H9 (cell line): ENCODE results near the gene NECTIN1. TPM values are rescaled to one million over a fixed set of nuclear protein-coding genes. Genes with fewer than 3 reads are reported as not detected.

Source experiments
- DNase-seq: peaks from one replicate; pipeline ENCODE4 v3.0.0-alpha.2; 2017
- H2AFZ ChIP-seq: one replicate; pipeline ENCODE4 v1.6.1; 2013; ENCODE audit warnings: mild to moderate bottlenecking, low read length, control low read depth, moderate library complexity
- H2AK5ac ChIP-seq: 2 replicates; pipeline ENCODE4 v1.6.1; 2013; ENCODE audit warnings: low read length, control low read depth, mixed read lengths; ENCODE audit not compliant: insufficient read length
- H2BK120ac ChIP-seq: one replicate; pipeline ENCODE4 v1.6.1; 2013; ENCODE audit warnings: low read depth, mild to moderate bottlenecking, low read length, control low read depth, inconsistent platforms; ENCODE audit not compliant: poor library complexity, severe bottlenecking
- H2BK12ac ChIP-seq: 2 replicates; pipeline ENCODE4 v1.6.1; 2013; ENCODE audit warnings: low read length, control low read depth, mixed read lengths, low read depth; ENCODE audit not compliant: insufficient read length
- H2BK15ac ChIP-seq: 2 replicates; pipeline ENCODE4 v1.6.1; 2013; ENCODE audit warnings: low read depth, low read length, control low read depth
- H2BK20ac ChIP-seq: one replicate; pipeline ENCODE4 v1.6.1; 2013; ENCODE audit warnings: low read depth, mild to moderate bottlenecking, low read length, control low read depth, inconsistent platforms; ENCODE audit not compliant: poor library complexity, severe bottlenecking
- H2BK5ac ChIP-seq: 2 replicates; pipeline ENCODE4 v1.6.1; 2013; ENCODE audit warnings: low read length, control low read depth, mixed read lengths; ENCODE audit not compliant: insufficient read length
- H3K14ac ChIP-seq: 2 replicates; pipeline ENCODE4 v1.6.1; 2013; ENCODE audit warnings: low read length, control low read depth; ENCODE audit not compliant: insufficient read depth
- H3K18ac ChIP-seq: 2 replicates; pipeline ENCODE4 v1.6.1; 2013; ENCODE audit warnings: low read depth, mild to moderate bottlenecking, mixed read lengths, low read length, control low read depth; ENCODE audit not compliant: insufficient read length
- H3K23ac ChIP-seq: 2 replicates; pipeline ENCODE4 v1.6.1; 2013; ENCODE audit warnings: low read length, control low read depth, mixed read lengths, low read depth; ENCODE audit not compliant: insufficient read length
- H3K23me2 ChIP-seq: 2 replicates; pipeline ENCODE4 v1.6.1; 2013; ENCODE audit warnings: low read depth, mild to moderate bottlenecking, mixed read lengths, low read length, control low read depth; ENCODE audit not compliant: insufficient read length, poor library complexity, severe bottlenecking
- H3K27ac ChIP-seq: 2 replicates; pipeline ENCODE4 v1.5.1; 2013; ENCODE audit warnings: low read length, control low read depth, mixed read lengths, low read depth; ENCODE audit not compliant: insufficient read length
- H3K27me3 ChIP-seq: 2 replicates; pipeline ENCODE4 v1.6.1; 2013; ENCODE audit warnings: low read length, control low read depth, inconsistent platforms; ENCODE audit not compliant: insufficient read depth
- H3K4ac ChIP-seq: 2 replicates; pipeline ENCODE4 v1.6.1; 2013; ENCODE audit warnings: low read depth, mild to moderate bottlenecking, control low read depth, inconsistent platforms, low read length, moderate library complexity
- H3K4me1 ChIP-seq: 2 replicates; pipeline ENCODE4 v1.6.1; 2013; ENCODE audit warnings: low read length, control low read depth, inconsistent platforms; ENCODE audit not compliant: insufficient read depth
- H3K4me2 ChIP-seq: 2 replicates; pipeline ENCODE4 v1.6.1; 2013; ENCODE audit warnings: low read length, control low read depth, mixed read lengths; ENCODE audit not compliant: insufficient read length, insufficient read depth
- H3K56ac ChIP-seq: 2 replicates; pipeline ENCODE4 v1.6.1; 2013; ENCODE audit warnings: low read depth, mild to moderate bottlenecking, mixed read lengths, low read length, control low read depth; ENCODE audit not compliant: insufficient read length
- H3K79me1 ChIP-seq: 2 replicates; pipeline ENCODE4 v1.6.1; 2013; ENCODE audit warnings: low read depth, mild to moderate bottlenecking, moderate library complexity, low read length, control low read depth, inconsistent platforms; ENCODE audit not compliant: insufficient read depth, poor library complexity, severe bottlenecking
- H3K79me2 ChIP-seq: 2 replicates; pipeline ENCODE4 v1.6.1; 2013; ENCODE audit warnings: low read length, control low read depth, inconsistent platforms; ENCODE audit not compliant: insufficient read depth
- H3K9ac ChIP-seq: 2 replicates; pipeline ENCODE4 v1.6.1; 2013; ENCODE audit warnings: low read length, control low read depth, mixed read lengths; ENCODE audit not compliant: insufficient read length; ENCODE audit errors: extremely low read depth
- H3K9me3 ChIP-seq: one replicate; pipeline ENCODE4 v1.6.1; 2013; ENCODE audit warnings: low read depth, low read length, inconsistent platforms; ENCODE audit not compliant: control insufficient read depth
- H3T11ph ChIP-seq: one replicate; pipeline ENCODE4 v1.6.1; 2013; ENCODE audit warnings: mild to moderate bottlenecking, low read length, control low read depth, inconsistent platforms
- H4K20me1 ChIP-seq: one replicate; pipeline ENCODE4 v1.6.1; 2013; ENCODE audit not compliant: control insufficient read depth, insufficient read length, insufficient read depth
- H4K5ac ChIP-seq: 2 replicates; pipeline ENCODE4 v1.6.1; 2013; ENCODE audit warnings: low read depth, mild to moderate bottlenecking, mixed read lengths, low read length, control low read depth; ENCODE audit not compliant: insufficient read length
- H4K8ac ChIP-seq: replicated peaks from 2 replicates; pipeline ENCODE4 v1.6.1; 2013; ENCODE audit warnings: low read length, control low read depth, mixed read lengths, low read depth; ENCODE audit not compliant: insufficient read length
- H4K91ac ChIP-seq: 2 replicates; pipeline ENCODE4 v1.6.1; 2013; ENCODE audit warnings: low read depth, mild to moderate bottlenecking, moderate library complexity, mixed read lengths, low read length, control low read depth; ENCODE audit not compliant: insufficient read length
- H3K27ac Mint-ChIP-seq, 3 experiments: 2 replicates in 2 of 3; 3 replicates in 1 of 3; pipeline ENCODE4 v1.8.0; 2020 to 2021; ENCODE audit warnings: mixed read lengths in 3 of 3, mild to moderate bottlenecking in 1 of 3, moderate library complexity in 1 of 3
- H3K27me3 Mint-ChIP-seq: 2 replicates; pipeline ENCODE4 v1.8.0; 2021; ENCODE audit warnings: low read depth, mild to moderate bottlenecking, moderate library complexity, mixed read lengths
- H3K36me3 Mint-ChIP-seq, 3 experiments: 2 replicates in 2 of 3; 3 replicates in 1 of 3; pipeline ENCODE4 v1.8.0; 2020 to 2021; ENCODE audit warnings: low read depth in 3 of 3, mixed read lengths in 3 of 3; ENCODE audit not compliant: insufficient read depth in 1 of 3
- H3K4me1 Mint-ChIP-seq, 2 experiments: 2 replicates each; pipeline ENCODE4 v1.8.0; 2020; ENCODE audit warnings: mixed read lengths in 2 of 2
- H3K4me3 Mint-ChIP-seq, 2 experiments: 2 replicates in 1 of 2; 3 replicates in 1 of 2; pipeline ENCODE4 v1.8.0; 2020 to 2021; ENCODE audit warnings: mild to moderate bottlenecking in 2 of 2, mixed read lengths in 2 of 2, moderate library complexity in 1 of 2
- H3K9me3 Mint-ChIP-seq, 2 experiments: 2 replicates in 1 of 2; 3 replicates in 1 of 2; pipeline ENCODE4 v1.8.0; 2020; ENCODE audit warnings: mild to moderate bottlenecking in 2 of 2, mixed read lengths in 2 of 2, moderate library complexity in 1 of 2
- CTCF ChIP-seq: fragments of 200-600 bp; sonication (generic); conservative IDR thresholded peaks from 3 replicates; pipeline ENCODE4 v1.8.0; 2021; ENCODE audit warnings: antibody characterized with exemption, mild to moderate bottlenecking
- WGBS: extraction: QIAGEN DNeasy Blood & Tissue Kit; methylation state at CpG from one replicate; pipeline ENCODE4 v1.1.7; 2013; ENCODE audit warnings: missing lambda C conversion rate, low lambda C conversion rate, mixed read lengths; ENCODE audit not compliant: insufficient read length; ENCODE audit errors: extremely low coverage; 5-methylcytosine and 5-hydroxymethylcytosine counted together
- total RNA-seq: library from RNA; stranded (reverse); gene quantifications from 2 replicates; pipeline ENCODE4 v1.2.1, GENCODE V29; 2021

Gene NECTIN1
- total RNA-seq, 1 experiment from 2014 or later = 113 TPM

GRCh38 chr11:119706887-119707286 lies 22.1 kb downstream of the NECTIN1 start:
- no peak overlapping the region for H3K56ac ChIP-seq
- no peak overlapping the region for H3K23ac ChIP-seq
- H2BK120ac ChIP-seq = no peak overlapping the region
- no peak overlapping the region for H2BK12ac ChIP-seq
- H2BK15ac ChIP-seq = no peak overlapping the region
- peaks cover 2% of the 10 kb centered on the region; the same call in 1 of the 2 replicates for H3K4me1 ChIP-seq
- WGBS = no CpG with 5 or more reads among the region's 2 CpGs
- peak; percentile 50; the same call in 2 of the 3 replicates for TF ChIP-seq CTCF
- no peak overlapping the region for H3K18ac ChIP-seq
- H3K27ac ChIP-seq = no peak overlapping the region
- no peaks in the 10 kb centered on the region for H3K23me2 ChIP-seq
- H3K4me2 ChIP-seq = no peak overlapping the region
- Mint-ChIP-seq H3K4me1 (peaks cover 44 to 53% of the 10 kb centered on the region in 2 experiments), H3K4me3 (no peak overlapping the region), H3K36me3 (peaks cover 0 to 27% (median 16%) of the 10 kb centered on the region in 3 experiments; a peak in 6 of 7 replicates), H3K9me3 (no peaks in the 10 kb centered on the region; a peak in 1 of 5 replicates), H3K27ac (peak overlapping the region in 1 of 3 experiments; percentile 45; a peak in 1 of 7 replicates), H3K27me3 (no peaks in the 10 kb centered on the region; the same call in 1 of the 2 replicates)
- H2BK20ac ChIP-seq = no peak overlapping the region
- H2AFZ ChIP-seq = no peak overlapping the region
- DNase-seq = no peak
- no peak overlapping the region for H3K9ac ChIP-seq
- H4K20me1 ChIP-seq = peaks cover 3% of the 10 kb centered on the region
- no peaks in the 10 kb centered on the region for H3K27me3 ChIP-seq
- H3K79me2 ChIP-seq = peaks cover 14% of the 10 kb centered on the region; the same call in 1 of the 2 replicates
- no peaks in the 10 kb centered on the region for H3K9me3 ChIP-seq
- no peak overlapping the region for H3K14ac ChIP-seq
- H3K4ac ChIP-seq = no peak overlapping the region
- no peak overlapping the region for H3T11ph ChIP-seq
- no peak overlapping the region for H4K91ac ChIP-seq
- H4K8ac ChIP-seq = no peak overlapping the region
- H2BK5ac ChIP-seq = no peak overlapping the region
- peaks cover 18% of the 10 kb centered on the region for H3K79me1 ChIP-seq
- H4K5ac ChIP-seq = no peak overlapping the region
- H2AK5ac ChIP-seq = no peak overlapping the region
